IMR-90 (cell line): Measurements from ENCODE around the gene CGNL1. TPM values are rescaled to one million over a fixed set of nuclear protein-coding genes. Genes with fewer than 3 reads are reported as not detected.

Experiments used
- ATAC-seq: fragments of 200-7000 bp; cut with Tn5 transposase; 2 replicates; pipeline ENCODE4 v1.9.1; 2020; ENCODE audit warnings: low read depth, mild to moderate bottlenecking, moderate library complexity
- BruUV-seq: library from RNA; stranded (reverse); fragments of 400-500 nt; replicated peaks from 2 replicates; lab custom pipeline; 2021; lab: Mats Ljungman, UMichigan
- CTCF ChIA-PET: fragments of 300-600 bp; formaldehyde crosslinking; extraction: SDS; loops from one replicate; lab custom pipeline; 2021; ENCODE audit warnings: antibody characterized with exemption; lab: Yijun Ruan, JAX
- POLR2A ChIA-PET: fragments of 300-600 bp; sonication (Branson Sonifier 250); formaldehyde crosslinking; loops from one replicate; lab custom pipeline; 2022; ENCODE audit warnings: antibody characterized with exemption; ENCODE audit not compliant: unreplicated experiment; lab: Charles Lee
- DNase-seq: peaks from one replicate; pipeline ENCODE4 v3.0.0; 2013
- H2AFZ ChIP-seq: replicated peaks from 2 replicates; pipeline ENCODE3; 2013; ENCODE audit warnings: low read length, mild to moderate bottlenecking; ENCODE audit not compliant: poor library complexity
- H2AK5ac ChIP-seq: 2 replicates; pipeline ENCODE4 v1.6.1; 2013; ENCODE audit warnings: low read depth, low read length, inconsistent platforms
- H2AK9ac ChIP-seq: replicated peaks from 2 replicates; pipeline ENCODE3; 2013; ENCODE audit warnings: mild to moderate bottlenecking, low read depth, low read length, moderate library complexity; ENCODE audit not compliant: poor library complexity
- H2BK120ac ChIP-seq: 2 replicates; pipeline ENCODE4 v1.6.1; 2013; ENCODE audit warnings: low read depth, low read length, inconsistent platforms
- H2BK15ac ChIP-seq: 3 replicates; pipeline ENCODE4 v1.6.1; 2013; ENCODE audit warnings: low read depth, low read length, inconsistent platforms
- H2BK20ac ChIP-seq: 2 replicates; pipeline ENCODE4 v1.6.1; 2013; ENCODE audit warnings: low read depth, mild to moderate bottlenecking, inconsistent platforms, low read length, moderate library complexity
- H2BK5ac ChIP-seq: 2 replicates; pipeline ENCODE4 v1.6.1; 2013; ENCODE audit warnings: mild to moderate bottlenecking, low read depth, low read length, inconsistent platforms; ENCODE audit not compliant: poor library complexity, severe bottlenecking
- H3K14ac ChIP-seq: replicated peaks from 2 replicates; pipeline ENCODE4 v1.6.1; 2013; ENCODE audit warnings: low read depth, low read length, inconsistent platforms
- H3K18ac ChIP-seq: 2 replicates; pipeline ENCODE4 v1.6.1; 2013; ENCODE audit warnings: low read depth, low read length, control low read depth
- H3K23ac ChIP-seq: 2 replicates; pipeline ENCODE4 v1.6.1; 2013; ENCODE audit warnings: low read depth, low read length, inconsistent platforms
- H3K27ac ChIP-seq: 2 replicates; pipeline ENCODE4 v1.5.1; 2013; ENCODE audit warnings: mild to moderate bottlenecking, control low read depth, low read length; ENCODE audit not compliant: insufficient read depth
- H3K27me3 ChIP-seq: 2 replicates; pipeline ENCODE4 v1.6.1; 2013; ENCODE audit warnings: low read length; ENCODE audit not compliant: control insufficient read depth, insufficient read depth
- H3K36me3 ChIP-seq: 2 replicates; pipeline ENCODE4 v1.6.1; 2013; ENCODE audit warnings: low read length, mixed read lengths; ENCODE audit not compliant: control insufficient read depth, insufficient read depth
- H3K4ac ChIP-seq: 2 replicates; pipeline ENCODE4 v1.6.1; 2013; ENCODE audit warnings: low read depth, low read length, inconsistent platforms
- H3K4me1 ChIP-seq: 2 replicates; pipeline ENCODE4 v1.6.1; 2013; ENCODE audit warnings: low read length, mixed read lengths; ENCODE audit not compliant: control insufficient read depth, insufficient read depth
- H3K4me2 ChIP-seq: 2 replicates; pipeline ENCODE4 v1.6.1; 2013; ENCODE audit warnings: low read depth, mild to moderate bottlenecking, control low read depth, low read length, moderate library complexity
- H3K4me3 ChIP-seq: 2 replicates; pipeline ENCODE4 v1.5.1; 2013; ENCODE audit warnings: low read depth, mild to moderate bottlenecking, control low read depth, low read length, moderate library complexity; ENCODE audit not compliant: insufficient read depth
- H3K56ac ChIP-seq: 2 replicates; pipeline ENCODE4 v1.6.1; 2013; ENCODE audit warnings: low read length, inconsistent platforms; ENCODE audit not compliant: insufficient read depth; ENCODE audit errors: extremely low read depth
- H3K79me1 ChIP-seq, 2 experiments: 2 replicates each; pipeline ENCODE4 v1.6.1; 2013; ENCODE audit warnings: low read length in 2 of 2, inconsistent platforms in 1 of 2, low read depth in 1 of 2
- H3K9ac ChIP-seq: 2 replicates; pipeline ENCODE4 v1.6.1; 2013; ENCODE audit warnings: low read depth, low read length, control low read depth
- H3K9me1 ChIP-seq: 2 replicates; pipeline ENCODE4 v1.6.1; 2013; ENCODE audit warnings: low read length, inconsistent platforms; ENCODE audit not compliant: insufficient read depth
- H3K9me3 ChIP-seq: 2 replicates; pipeline ENCODE4 v1.6.1; 2013; ENCODE audit warnings: low read length; ENCODE audit not compliant: control insufficient read depth, insufficient read depth
- H4K20me1 ChIP-seq: 2 replicates; pipeline ENCODE4 v1.6.1; 2013; ENCODE audit warnings: low read length, inconsistent platforms; ENCODE audit not compliant: insufficient read depth
- H4K5ac ChIP-seq: 2 replicates; pipeline ENCODE4 v1.6.1; 2013; ENCODE audit warnings: mild to moderate bottlenecking, low read depth, low read length, control low read depth
- H4K8ac ChIP-seq, 2 experiments: 2 replicates each; pipeline ENCODE4 v1.6.1; 2013; ENCODE audit warnings: low read depth in 2 of 2, low read length in 2 of 2, control low read depth in 1 of 2, inconsistent platforms in 1 of 2
- H4K91ac ChIP-seq: 2 replicates; pipeline ENCODE4 v1.6.1; 2013; ENCODE audit warnings: low read depth, low read length, inconsistent platforms; ENCODE audit not compliant: insufficient read depth
- MAFK ChIP-seq: IDR thresholded peaks from 2 replicates; pipeline ENCODE4 v1.6.1; 2012; ENCODE audit warnings: low read depth, low read length, improper control_type of control experiment
- NFE2L2 ChIP-seq: fragments of 150-350 bp; IDR thresholded peaks from 2 replicates; pipeline ENCODE4 v1.6.1; 2016; ENCODE audit warnings: low read depth, mild to moderate bottlenecking, low read length
- POLR2A ChIP-seq: IDR thresholded peaks from 2 replicates; pipeline ENCODE4 v1.6.1; 2012; ENCODE audit warnings: mild to moderate bottlenecking, low read depth, low read length
- RAD21 ChIP-seq: IDR thresholded peaks from 2 replicates; pipeline ENCODE4 v1.6.1; 2012; ENCODE audit warnings: low read length, improper control_type of control experiment
- RCOR1 ChIP-seq: IDR thresholded peaks from 2 replicates; pipeline ENCODE4 v1.6.1; 2012; ENCODE audit warnings: mild to moderate bottlenecking, low read length, improper control_type of control experiment; ENCODE audit not compliant: insufficient replicate concordance
- RFX5 ChIP-seq: IDR thresholded peaks from 2 replicates; pipeline ENCODE4 v1.8.0; 2012; ENCODE audit warnings: low read depth, mild to moderate bottlenecking, low read length, moderate library complexity
- WGBS, 2 experiments: methylation state at CpG; one replicate each; pipeline versions ENCODE4 v1.1.5 to v1.1.7; 2013; ENCODE audit warnings: missing lambda C conversion rate in 2 of 2; ENCODE audit not compliant: insufficient read length in 1 of 2; ENCODE audit errors: extremely low coverage in 2 of 2; 5-methylcytosine and 5-hydroxymethylcytosine counted together
- dilution Hi-C: fragments of 300-500 bp; cut with HindIII; formaldehyde crosslinking; loops from one replicate; pipeline ENCODE4 v1.14.3; 2018; ENCODE audit warnings: low sequenced_read_pairs; ENCODE audit not compliant: unreplicated experiment
- in situ Hi-C: fragments of 300-500 bp; cut with MboI; formaldehyde crosslinking; loops from 3 replicates; pipeline ENCODE4 v1.14.3; 2019; ENCODE audit warnings: low sequenced_read_pairs, inconsistent platforms, mixed read lengths
- intact Hi-C: fragments of 100-400 bp; cut with micrococcal nuclease; formaldehyde crosslinking; loops from 2 replicates; pipeline ENCODE4 v1.10.0; 2022
- polyA plus RNA-seq, 3 experiments: library from polyadenylated mRNA; depleted of rRNA; stranded (reverse); fragments of >200 nt; gene quantifications; 2 replicates each; pipeline ENCODE4 v1.2.3, GENCODE V29; 2012; ENCODE audit warnings: low replicate concordance in 1 of 3
- total RNA-seq: library from RNA; depleted of rRNA; stranded (reverse); fragments of >200 nt; gene quantifications from 2 replicates; pipeline ENCODE4 v1.2.3, GENCODE V29; 2012
- TF ChIP-seq, protein P1 (sequence below): conservative IDR thresholded peaks from 2 replicates; pipeline ENCODE4 v1.5.1; 2012; ENCODE audit warnings: mild to moderate bottlenecking, low read depth, low read length, improper control_type of control experiment

The CGNL1 gene
- total and polyA plus RNA-seq, 2 of the 4 experiments (the other 2 are of a cell fraction), result 0.07 to 0.18 TPM

GRCh38 chr15:57557810-57558209 is 181.5 kb downstream of the CGNL1 start:
- POLR2A ChIA-PET, result no interaction called here
- Histone ChIP-seq H3K4me1 (no peaks in the 10 kb centered on the region), H3K79me1 (no peaks in the 10 kb centered on the region), H3K4ac (no peak overlapping the region), H4K91ac (no peak overlapping the region), H3K18ac (no peak overlapping the region), H2BK120ac (no peak overlapping the region), H3K23ac (no peak overlapping the region), H3K9ac (no peak overlapping the region), H2AFZ (no peak overlapping the region), H3K14ac (no peak overlapping the region), H4K8ac (no peak overlapping the region), H4K20me1 (no peaks in the 10 kb centered on the region), H3K4me3 (no peak overlapping the region), H2BK15ac (no peak overlapping the region), H3K27ac (no peak overlapping the region), H2BK5ac (no peak overlapping the region), H2BK20ac (no peak overlapping the region), H3K4me2 (no peak overlapping the region), H3K9me3 (no peaks in the 10 kb centered on the region; the same call in 1 of the 2 replicates), H3K9me1 (peaks cover 4% of the 10 kb centered on the region; the same call in 1 of the 2 replicates), H3K36me3 (no peaks in the 10 kb centered on the region), H3K56ac (no peak overlapping the region), H2AK9ac (no peak overlapping the region), H4K5ac (no peak overlapping the region), H2AK5ac (no peak overlapping the region), H3K27me3 (peaks cover 10% of the 10 kb centered on the region; the same call in 1 of the 2 replicates)
- DNase-seq, result no peak
- TF ChIP-seq RCOR1 (no peak), MAFK (no peak), RFX5 (no peak), RAD21 (no peak), POLR2A (no peak), NFE2L2 (no peak)
- TF ChIP-seq, protein P1, sequence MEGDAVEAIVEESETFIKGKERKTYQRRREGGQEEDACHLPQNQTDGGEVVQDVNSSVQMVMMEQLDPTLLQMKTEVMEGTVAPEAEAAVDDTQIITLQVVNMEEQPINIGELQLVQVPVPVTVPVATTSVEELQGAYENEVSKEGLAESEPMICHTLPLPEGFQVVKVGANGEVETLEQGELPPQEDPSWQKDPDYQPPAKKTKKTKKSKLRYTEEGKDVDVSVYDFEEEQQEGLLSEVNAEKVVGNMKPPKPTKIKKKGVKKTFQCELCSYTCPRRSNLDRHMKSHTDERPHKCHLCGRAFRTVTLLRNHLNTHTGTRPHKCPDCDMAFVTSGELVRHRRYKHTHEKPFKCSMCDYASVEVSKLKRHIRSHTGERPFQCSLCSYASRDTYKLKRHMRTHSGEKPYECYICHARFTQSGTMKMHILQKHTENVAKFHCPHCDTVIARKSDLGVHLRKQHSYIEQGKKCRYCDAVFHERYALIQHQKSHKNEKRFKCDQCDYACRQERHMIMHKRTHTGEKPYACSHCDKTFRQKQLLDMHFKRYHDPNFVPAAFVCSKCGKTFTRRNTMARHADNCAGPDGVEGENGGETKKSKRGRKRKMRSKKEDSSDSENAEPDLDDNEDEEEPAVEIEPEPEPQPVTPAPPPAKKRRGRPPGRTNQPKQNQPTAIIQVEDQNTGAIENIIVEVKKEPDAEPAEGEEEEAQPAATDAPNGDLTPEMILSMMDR, result no peak
- WGBS, 2 experiments, result no CpG with 5 or more reads among the region's 6 CpGs
- intact Hi-C loops, result loop anchor here (5.0 kb wide), 1 partner anchor 149 kb away; the partner anchor contains the start of gene POLR2M
- in situ Hi-C loops, result no loop called here
- CTCF ChIA-PET, result no interaction called here
- dilution Hi-C loops, result no loop called here
- BruUV-seq, result no TSS peak
- ATAC-seq, result no peak
